ENCODE data around the gene EHD2.
A peak's percentile ranks its signal among the peaks of the same experiment; 100 is the strongest.
"Not testable (repeated sequence)": the region's sequence is repeated elsewhere in the genome, so short reads cannot be mapped to it uniquely, and the experiment has no call there.

EHD2 gene, protein sequence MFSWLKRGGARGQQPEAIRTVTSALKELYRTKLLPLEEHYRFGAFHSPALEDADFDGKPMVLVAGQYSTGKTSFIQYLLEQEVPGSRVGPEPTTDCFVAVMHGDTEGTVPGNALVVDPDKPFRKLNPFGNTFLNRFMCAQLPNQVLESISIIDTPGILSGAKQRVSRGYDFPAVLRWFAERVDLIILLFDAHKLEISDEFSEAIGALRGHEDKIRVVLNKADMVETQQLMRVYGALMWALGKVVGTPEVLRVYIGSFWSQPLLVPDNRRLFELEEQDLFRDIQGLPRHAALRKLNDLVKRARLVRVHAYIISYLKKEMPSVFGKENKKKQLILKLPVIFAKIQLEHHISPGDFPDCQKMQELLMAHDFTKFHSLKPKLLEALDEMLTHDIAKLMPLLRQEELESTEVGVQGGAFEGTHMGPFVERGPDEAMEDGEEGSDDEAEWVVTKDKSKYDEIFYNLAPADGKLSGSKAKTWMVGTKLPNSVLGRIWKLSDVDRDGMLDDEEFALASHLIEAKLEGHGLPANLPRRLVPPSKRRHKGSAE

DNA sequence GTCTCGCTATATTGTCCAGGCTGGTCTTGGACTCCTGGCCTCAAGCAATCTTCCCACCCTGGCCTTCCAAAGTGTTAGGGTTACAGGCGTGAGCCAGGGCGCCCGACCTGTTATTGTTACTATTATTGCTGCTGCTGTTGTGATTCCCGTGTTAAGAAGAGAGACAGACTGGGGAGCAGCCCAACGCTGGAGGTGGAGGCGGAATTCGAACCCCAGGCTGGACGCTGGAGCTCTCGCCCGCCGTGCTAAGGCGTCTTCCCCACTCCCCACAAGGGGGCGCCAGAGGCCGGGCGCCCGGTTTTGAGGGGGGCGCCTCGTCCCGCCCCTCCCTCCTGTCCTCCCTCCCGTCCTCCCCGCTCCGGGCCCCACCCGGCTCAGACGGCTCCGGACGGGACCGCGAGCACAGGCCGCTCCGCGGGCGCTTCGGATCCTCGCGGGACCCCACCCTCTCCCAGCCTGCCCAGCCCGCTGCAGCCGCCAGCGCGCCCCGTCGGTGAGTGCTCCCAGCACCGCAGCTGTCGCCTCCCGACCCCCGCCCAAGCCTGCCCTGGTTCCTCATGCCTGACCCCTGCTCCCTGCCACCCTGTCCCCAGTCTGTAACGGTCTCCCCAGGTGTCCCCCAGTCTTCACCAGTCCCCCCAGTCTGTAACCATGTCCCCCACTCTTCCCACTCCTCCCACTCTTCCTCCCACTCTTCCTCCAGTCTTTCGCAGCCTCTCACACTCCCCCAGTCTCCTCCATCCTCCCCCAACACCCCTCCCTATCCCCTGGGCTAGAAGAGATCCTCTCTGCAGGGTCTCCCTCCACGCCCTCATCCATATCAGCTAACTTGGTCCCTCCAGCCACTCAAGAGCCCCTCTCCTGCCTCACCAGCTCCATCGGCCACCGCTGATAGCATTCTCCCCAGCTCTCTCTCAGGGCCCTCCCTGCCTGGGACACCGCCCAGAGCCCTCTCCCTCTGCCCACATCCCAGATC, at the start of gene EHD2:
Gene EHD2, plus strand, starts transcription at position 377 of the 976 bp plus-strand sequence. CDS start 3,191 bp downstream, outside the sequence.
- POLR2A ChIA-PET (ENCODE audit: low non-redundant PET): interaction anchor here (0.6 to 1.6 kb wide), 3 partner anchors 19 to 41 kb away, joined by 3 to 6 read pairs (median 4); no protein-coding TSS in a partner anchor
- peak within 1 kb of the TSS; percentile 99 for H3K27ac ChIP-seq
- TF ChIP-seq, protein P1, sequence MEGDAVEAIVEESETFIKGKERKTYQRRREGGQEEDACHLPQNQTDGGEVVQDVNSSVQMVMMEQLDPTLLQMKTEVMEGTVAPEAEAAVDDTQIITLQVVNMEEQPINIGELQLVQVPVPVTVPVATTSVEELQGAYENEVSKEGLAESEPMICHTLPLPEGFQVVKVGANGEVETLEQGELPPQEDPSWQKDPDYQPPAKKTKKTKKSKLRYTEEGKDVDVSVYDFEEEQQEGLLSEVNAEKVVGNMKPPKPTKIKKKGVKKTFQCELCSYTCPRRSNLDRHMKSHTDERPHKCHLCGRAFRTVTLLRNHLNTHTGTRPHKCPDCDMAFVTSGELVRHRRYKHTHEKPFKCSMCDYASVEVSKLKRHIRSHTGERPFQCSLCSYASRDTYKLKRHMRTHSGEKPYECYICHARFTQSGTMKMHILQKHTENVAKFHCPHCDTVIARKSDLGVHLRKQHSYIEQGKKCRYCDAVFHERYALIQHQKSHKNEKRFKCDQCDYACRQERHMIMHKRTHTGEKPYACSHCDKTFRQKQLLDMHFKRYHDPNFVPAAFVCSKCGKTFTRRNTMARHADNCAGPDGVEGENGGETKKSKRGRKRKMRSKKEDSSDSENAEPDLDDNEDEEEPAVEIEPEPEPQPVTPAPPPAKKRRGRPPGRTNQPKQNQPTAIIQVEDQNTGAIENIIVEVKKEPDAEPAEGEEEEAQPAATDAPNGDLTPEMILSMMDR (conservative IDR thresholded peaks at IDR 0.05; ENCODE audit: low read depth): peak; percentile 89
- CTCF ChIA-PET: interaction anchor here (0.5 to 3.0 kb wide), 23 partner anchors 10 to 488 kb away, joined by 3 to 59 read pairs (median 5); partner anchors contain the start of gene NOP53
- peak; percentile 76 for DNase-seq (ENCODE audit: low spot score)

DNA sequence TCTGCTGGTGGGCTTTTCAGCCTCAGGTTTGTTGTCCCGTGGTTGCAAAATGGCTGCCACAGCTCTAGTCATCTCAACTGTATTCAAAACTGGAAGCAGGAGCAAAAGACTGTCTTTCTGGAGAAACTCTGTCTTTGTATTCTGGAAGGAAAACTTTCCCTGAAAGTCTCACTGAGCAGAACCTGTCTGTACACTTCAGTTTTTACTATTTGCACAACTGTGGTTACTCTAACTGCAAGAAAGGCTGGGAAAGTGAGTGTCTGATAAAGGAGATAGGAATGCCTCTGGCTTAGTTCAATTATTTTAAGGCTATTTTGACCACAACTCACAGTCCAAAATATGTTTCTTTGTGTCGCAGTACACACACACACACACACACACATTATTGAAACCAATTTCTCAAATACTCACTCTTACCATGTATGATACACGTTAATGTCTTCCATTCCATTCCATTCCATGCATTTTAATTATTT, 49.7 kb upstream of the EHD2 start:
- POLR2A ChIA-PET (ENCODE audit: low non-redundant PET): no interaction called here
- CTCF ChIA-PET: no interaction called here

DNA sequence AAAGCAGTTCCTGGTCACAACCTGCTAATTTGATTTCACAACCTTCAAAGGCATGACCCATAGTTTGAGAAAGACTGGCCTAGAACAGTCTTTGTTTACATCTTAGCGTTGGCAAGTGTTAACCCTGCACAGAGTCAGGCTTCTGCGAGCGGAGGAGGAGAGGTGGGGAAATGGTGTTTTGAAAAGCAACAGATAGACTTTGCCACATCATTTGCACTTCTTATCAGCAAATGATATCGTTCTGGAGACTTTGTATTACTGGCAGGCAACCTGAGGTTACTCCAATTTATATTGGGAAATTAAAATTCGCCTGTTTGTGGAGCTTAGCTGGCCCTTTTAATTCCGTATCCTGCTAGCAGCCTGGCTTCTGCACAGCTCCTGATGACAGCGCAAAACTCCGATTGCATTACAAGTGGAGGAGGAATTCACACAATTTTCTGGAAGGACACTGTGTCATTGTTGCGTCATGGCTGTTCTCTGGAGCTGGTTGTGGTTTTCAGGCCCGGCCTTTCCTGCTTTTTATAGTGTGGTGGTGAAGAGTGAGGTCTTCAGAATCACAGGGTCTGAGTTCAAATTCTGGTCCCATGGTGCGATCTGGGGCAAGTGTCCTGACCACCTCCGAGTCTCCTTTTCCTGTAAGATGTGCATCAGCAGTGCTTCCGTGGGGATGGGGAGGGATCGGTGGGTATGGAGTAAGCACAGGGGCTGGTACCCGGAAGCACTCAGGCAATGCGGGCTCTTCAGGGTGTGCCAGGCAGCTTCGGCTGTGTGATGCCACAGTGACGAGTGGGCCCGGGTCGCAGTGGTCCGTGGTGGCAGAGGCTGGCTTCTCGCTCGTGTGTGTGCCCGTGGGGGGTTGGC, 49.1 kb upstream of the EHD2 start:
- ChIA-PET CTCF (interaction anchor here (0.6 kb wide), 1 partner anchor 149 kb away, joined by 3 read pairs; no protein-coding TSS in a partner anchor), POLR2A (ENCODE audit: low non-redundant PET) (interaction anchor here (0.6 kb wide), 1 partner anchor 55 kb away, joined by 3 read pairs; no protein-coding TSS in a partner anchor)
- TF ChIP-seq, protein P1 (conservative IDR thresholded peaks at IDR 0.05; ENCODE audit: low read depth): no peak
- peak; percentile 74 for DNase-seq (ENCODE audit: low spot score)
- H3K27ac ChIP-seq: peak overlapping the region; percentile 98

More for the DNA sequence above, 49.7 kb upstream of the EHD2 start:
- DNase-seq (ENCODE audit: low spot score): peak; percentile 60
- H3K27ac ChIP-seq: peak overlapping the region; percentile 98
- TF ChIP-seq, protein P1 (conservative IDR thresholded peaks at IDR 0.05; ENCODE audit: low read depth): no peak

DNA sequence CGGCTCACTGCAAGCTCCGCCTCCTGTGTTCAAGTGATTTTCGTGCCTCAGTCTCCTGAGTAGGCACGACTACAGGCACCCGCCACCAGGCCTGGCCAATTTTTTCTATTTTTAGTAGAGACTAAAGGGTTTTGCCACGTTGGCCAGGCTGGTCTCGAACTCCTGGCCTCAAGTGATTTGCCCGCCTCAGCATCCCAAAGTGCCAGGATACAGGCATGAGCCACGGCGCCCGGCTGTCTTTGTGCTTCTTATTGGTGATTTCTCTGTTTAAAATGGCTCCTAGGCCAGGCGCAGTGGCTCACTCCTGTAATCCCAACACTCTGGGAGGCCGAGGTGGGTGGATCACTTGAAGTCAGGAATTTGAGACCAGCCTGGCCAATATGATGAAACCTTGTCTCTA, 44.7 kb upstream of the EHD2 start:
- not testable (repeated sequence) for DNase-seq (ENCODE audit: low spot score)
- CTCF ChIA-PET: interaction anchor here (0.6 kb wide), 1 partner anchor 352 kb away, joined by 4 read pairs; no protein-coding TSS in a partner anchor

DNA sequence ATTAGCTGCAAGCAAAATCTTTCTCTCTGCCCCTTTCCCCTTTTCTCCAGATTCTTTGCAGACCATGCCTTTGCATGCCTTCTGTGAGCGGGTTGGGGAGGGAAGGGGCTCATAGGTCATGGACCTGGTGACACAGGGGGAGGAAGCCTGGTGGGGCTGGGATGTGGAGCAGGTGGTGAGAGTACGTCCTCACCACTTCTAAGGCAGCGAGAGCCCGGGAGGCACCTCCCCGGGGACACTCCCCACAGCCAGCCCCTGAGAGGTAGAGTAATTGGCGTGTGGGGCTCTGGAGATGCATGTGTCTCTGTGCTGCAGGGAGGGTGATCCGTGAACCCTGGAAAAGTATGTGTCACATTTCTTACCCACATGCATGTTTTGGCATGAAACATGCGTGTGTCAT, 42.5 kb upstream of the EHD2 start:
- DNase-seq (ENCODE audit: low spot score): no peak
- ChIA-PET CTCF (no interaction called here), POLR2A (ENCODE audit: low non-redundant PET) (no interaction called here)
- TF ChIP-seq, protein P1 (conservative IDR thresholded peaks at IDR 0.05; ENCODE audit: low read depth): no peak
- 0 out of 2 replicates have a peak overlapping the region, but pooled peaks have one; percentile 1 for H3K27ac ChIP-seq

More for the DNA sequence above, 44.7 kb upstream of the EHD2 start:
- H3K27ac ChIP-seq: peak overlapping the region; percentile 98
- POLR2A ChIA-PET (ENCODE audit: low non-redundant PET): not testable (repeated sequence)

DNA sequence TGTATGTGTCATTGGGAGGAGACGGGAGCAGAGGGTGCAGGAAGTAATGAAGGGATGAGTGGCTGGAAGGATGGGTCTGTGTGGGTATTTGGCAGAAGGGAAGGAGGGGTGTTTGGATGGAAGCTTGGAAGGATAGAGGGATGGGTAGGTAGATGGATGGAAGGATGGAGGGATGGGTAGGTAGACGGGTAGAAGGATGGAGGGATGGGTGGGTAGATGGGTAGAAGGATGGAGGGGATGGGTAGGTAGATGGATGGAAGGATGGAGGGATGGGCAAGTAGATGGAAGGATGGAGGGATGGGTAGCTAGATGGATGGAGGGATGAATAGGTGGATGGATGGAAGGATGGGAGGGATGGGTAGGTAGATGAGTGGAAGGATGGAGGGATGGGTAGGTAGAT, 41.7 kb upstream of the EHD2 start:
- CTCF ChIA-PET: interaction anchor here (0.6 kb wide), 1 partner anchor 26 kb away, joined by 3 read pairs; no protein-coding TSS in a partner anchor
- POLR2A ChIA-PET (ENCODE audit: low non-redundant PET): no interaction called here
- DNase-seq (ENCODE audit: low spot score): no peak
- TF ChIP-seq, protein P1 (conservative IDR thresholded peaks at IDR 0.05; ENCODE audit: low read depth): no peak
- H3K27ac ChIP-seq: no peak overlapping the region
